GM21360 (cell line): ENCODE data around the gene KIAA0513.

ENCODE experiments used
- ATAC-seq: cut with Tn5 transposase; IDR thresholded peaks from one replicate; pipeline ENCODE4 v1.9.1; 2021; ENCODE audit warnings: mild to moderate bottlenecking, moderate library complexity; ENCODE audit not compliant: unreplicated experiment

KIAA0513 gene

DNA sequence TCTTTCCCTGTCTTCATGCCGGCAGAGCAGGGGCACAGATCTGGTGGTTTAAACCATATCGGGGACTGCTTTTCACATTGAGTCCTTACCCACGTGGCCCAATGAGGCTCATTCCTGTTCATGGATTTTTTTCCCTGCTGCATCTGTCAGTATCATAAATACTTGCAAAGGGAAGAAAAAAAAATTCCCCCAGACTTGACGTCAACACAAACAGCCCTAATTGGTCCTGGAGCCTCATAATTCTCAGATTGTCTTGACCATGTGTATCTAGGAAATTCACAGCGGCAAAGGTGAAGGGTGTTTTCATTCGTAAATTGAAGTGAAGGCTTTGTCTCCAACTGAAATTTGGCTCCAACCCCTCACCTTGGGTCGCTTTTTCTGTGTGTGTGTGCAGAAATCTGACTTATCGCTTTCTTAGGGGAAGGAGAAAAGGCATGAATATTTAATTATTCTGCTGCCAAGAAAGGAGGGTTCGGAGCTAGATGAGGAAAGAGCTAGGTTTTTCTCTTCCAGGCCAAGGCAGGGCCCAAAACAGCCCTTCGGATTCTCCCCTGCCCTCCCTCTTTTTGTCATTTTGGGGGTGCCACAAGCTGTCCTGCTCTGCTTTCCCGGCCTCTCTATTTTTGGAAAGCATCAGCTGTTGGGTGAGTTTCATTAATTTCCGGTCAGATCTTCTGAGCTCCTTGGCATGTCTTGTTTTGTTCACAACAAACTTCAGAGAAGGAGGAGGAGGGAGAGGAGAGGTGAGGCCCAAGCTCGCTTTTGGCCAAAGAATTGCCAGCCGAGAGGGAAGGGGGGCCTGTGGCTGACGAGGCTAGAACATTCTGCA lies 102.5 kb downstream of the KIAA0513 start:
- ATAC-seq: no peak

DNA sequence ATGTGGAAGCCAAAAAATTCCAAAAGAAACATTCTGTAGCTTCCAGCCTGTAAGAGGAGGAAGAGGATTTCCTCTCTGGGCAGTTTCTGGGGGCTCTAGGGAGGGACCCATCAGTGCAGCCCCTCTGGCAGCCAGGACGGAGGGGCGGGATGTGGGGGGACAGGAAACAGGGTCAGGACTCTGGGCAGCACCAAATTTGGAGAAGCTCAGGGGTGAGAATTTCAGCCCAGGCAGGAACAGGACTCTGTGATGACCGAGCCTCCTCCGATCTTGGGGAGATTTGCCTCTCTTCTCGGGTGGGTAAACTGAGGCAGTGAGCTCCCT lies 103.1 kb downstream of the KIAA0513 start:
- no peak for ATAC-seq

DNA sequence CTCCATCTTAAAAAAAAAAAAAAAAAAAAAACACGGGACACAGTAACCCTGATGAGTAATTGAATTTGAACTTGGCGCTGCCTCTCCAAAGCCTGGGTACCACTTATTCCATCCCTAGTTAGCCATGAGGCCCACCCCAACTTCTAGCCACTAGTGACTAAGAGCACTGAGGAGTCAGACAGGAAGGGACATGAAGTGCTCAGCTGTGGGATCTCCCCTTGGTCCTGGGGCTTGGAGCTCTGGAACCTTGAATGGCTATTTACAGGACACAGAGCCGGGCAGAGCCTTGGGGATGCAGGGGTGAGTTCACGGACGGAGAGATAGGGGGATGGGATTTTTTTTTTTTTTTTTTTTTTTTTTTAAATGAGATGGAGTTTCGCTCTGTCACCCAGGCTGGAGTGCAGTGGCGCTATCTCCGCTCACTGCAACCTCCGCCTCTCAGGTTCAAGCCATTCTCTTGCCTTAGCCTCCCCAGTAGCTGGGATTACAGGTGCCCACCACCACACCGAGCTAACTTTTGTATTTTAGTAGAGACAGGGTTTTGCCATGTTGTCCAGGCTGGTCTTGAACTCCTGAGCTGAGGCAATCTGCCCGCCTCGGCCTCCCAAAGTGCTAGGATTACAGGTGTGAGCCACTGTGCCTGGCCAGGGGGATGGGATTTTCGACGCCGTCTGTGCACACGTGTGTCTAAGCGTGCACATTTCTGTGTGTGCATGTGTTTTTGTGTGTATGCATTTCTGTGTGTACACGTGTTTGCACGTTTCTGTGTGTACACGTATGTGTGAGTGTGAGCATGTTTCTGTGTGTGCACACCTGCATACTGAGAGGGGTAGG lies 105.1 kb downstream of the KIAA0513 start:
- ATAC-seq: no peak

DNA sequence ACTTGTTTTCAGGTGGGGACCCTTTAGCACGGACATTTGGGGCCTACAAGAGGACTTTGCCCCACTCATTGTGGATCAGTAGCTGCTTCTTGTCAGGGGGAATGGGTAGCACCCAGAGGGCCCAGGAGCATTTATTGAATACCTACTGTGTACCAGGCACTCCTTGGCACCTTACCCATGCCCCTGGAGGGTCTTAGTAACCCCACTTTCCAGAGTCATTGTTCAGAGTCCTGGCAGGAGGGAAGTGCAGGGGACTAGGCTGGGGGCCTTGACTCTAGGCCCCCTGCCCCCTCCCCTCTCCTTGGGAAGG lies 105.7 kb downstream of the KIAA0513 start:
- no peak for ATAC-seq

DNA sequence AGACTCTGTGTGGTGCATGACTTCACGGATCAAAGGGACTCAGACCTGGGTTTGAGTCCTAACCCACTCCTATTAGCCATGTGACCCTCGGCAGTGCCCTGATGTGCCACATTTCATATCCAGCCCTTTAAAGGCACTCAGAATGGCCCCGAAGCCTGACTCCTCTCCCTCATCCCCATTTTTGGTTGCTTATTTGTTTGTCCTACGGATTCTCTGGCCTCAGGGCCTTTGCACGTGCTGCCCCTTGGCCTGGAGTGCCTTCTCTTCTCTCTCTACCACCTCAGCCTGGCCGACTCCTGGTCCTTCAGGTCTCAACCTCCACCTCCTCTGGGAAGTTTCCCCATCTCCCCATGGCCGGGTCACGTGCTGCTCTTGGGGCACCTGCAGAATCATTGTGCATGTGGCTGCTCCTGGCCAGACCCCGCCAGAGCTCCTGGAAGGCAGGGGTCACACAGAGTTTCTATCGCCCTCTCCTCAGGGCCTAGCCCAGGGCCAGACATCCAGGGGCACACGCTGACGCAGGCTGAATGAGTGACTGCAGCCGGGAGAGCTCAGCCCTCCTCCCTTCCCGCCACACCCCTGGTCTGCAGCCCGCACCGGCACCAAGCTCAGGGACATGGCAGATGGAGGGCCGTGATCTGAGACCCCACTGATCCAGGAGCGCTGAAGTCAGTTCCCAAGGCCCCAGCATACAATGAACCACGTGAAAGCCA lies 106.6 kb downstream of the KIAA0513 start:
- no peak for ATAC-seq

DNA sequence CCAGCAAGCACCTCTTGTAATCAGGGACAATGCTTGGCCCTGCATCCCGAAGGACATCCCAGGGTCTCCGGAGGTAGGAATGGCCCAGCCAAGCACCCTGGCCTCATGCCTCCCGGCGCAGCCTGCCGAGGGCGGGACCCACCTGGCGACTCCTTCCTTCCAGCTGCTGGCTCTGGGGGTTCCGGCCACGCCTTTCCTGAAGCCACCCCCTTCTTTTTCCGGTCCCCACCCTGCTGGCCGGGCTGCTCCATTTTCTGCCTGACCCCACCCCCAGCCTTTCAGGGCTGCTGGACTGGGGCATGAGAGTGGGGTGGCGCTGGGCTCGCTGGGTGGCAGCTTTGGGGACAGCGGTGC lies 107.2 kb downstream of the KIAA0513 start:
- ATAC-seq: no peak

DNA sequence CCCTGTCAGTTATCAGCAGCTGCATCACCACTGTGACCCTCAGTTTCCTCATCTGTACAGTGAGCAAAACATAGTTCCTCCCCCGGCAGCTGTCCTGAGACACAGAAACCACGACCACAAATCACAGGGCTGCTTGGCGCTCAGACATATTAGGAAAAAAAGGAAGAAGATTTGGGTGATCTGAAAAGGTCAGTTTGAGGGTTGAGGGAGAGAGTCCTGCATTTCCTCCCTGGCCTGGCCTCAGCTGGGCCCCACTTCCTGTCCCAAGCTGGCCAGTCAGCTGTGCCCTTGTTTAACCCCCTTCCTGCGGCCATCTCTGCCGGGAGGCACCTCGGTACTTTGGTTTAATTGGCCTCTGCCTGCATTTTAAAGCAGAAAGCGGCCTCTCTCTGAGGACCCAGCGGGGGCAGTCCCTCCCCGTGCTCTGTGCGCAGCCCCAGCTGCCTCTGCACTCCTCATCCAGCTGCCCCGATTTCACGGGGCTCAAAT lies 108.7 kb downstream of the KIAA0513 start:
- ATAC-seq: no peak

DNA sequence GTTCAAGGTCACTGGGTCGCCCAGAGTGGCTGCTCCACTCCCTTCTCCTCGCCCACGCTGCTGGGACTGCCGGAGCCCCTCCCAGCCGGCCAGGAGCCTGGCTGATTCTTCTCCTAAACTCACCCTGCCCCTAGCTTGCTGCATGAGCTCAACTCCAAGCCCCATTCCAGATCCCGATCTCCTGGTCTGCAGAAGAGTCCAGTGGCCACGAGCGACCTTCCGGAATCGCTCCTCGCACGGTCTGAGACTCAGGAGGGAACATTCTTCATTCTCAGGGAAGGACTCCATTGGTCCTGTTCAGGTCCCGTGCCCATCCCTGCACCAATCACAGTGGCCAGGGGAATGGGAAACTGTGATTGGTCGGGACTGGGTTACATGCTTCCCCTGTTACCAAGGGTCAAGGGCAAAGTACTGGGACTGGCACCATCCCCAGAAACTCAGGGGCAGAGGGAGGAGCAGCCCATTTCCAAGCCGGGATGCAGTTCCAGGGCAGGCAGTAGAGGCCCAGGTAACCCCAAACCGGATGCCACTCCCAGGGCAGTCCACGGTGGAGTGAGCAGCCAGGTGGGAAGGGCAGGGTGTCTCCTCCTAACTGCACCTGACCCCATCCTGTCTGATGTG lies 109.2 kb downstream of the KIAA0513 start:
- no peak for ATAC-seq

DNA sequence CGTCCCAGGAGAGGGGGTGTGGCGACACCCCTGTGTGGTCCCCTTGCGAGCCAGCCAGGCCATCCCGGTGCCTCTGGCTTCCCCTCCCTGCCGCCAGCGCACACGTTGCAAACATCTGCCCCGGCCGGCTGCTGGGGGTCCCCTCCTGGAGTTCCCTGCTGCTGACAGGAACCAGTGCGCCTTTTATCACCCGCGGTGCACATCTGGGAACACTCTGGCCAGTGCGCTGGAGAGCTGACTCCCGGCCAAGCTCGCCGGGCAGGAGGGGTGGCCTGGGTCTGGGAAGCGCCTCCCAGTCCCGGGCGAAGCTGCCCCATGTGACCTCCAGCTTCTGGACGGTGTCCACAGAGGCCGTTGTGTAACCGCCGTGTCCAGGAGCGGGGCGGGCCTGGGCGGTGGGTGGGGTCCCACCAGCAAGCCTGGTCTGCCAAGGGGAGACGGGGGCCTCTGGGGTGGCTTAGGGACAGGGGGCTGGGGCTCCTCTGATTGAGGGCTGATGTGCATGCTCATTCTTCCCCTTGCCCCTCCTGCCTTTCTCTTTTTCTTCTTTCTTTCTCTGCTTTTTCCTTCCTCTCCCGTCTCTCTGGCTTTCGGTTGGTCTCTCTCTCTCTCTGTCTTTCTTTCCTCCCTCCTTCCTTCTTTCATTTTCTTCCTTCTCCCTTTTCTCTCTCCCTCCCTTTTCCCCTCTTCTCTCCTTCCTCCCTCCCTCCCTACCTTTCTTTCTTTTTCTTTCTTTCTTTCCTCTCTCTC lies 109.9 kb downstream of the KIAA0513 start:
- no peak for ATAC-seq

DNA sequence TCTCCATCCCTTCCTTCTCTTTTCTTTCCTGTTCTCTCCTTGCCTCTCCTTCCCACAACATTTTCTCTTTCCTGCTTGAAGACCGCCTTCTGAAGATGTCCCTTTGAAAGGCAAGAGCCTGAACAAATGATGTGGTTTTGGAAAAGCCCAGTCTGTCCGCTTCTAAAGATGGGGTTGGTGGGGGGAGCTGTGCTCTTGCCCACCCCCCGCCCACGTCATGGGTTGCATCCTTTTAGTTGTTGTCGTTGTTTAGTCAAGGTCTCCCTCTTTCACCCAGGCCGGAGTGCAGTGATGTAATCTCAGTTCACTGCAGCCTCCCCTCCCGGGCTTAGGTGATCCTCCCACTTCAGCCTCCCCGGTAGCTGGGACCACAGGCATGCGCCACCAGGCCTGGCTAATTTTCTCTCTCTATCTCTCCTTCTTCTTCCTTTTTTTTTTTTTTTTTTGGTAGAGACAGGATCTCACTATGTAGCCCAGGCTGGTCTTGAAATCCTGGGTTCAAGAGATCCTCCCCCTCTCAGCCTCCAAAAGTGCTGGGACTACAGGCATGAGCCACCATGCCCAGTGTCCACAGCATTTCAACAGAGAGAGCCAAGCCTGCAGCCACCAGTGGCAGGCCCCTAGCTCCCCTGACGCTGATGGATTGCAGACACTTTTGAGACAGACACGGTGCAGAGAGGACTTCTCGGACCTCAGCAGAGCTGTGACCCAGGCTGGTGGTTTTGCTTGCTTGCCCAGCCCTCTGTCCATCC lies 110.7 kb downstream of the KIAA0513 start:
- no peak for ATAC-seq

DNA sequence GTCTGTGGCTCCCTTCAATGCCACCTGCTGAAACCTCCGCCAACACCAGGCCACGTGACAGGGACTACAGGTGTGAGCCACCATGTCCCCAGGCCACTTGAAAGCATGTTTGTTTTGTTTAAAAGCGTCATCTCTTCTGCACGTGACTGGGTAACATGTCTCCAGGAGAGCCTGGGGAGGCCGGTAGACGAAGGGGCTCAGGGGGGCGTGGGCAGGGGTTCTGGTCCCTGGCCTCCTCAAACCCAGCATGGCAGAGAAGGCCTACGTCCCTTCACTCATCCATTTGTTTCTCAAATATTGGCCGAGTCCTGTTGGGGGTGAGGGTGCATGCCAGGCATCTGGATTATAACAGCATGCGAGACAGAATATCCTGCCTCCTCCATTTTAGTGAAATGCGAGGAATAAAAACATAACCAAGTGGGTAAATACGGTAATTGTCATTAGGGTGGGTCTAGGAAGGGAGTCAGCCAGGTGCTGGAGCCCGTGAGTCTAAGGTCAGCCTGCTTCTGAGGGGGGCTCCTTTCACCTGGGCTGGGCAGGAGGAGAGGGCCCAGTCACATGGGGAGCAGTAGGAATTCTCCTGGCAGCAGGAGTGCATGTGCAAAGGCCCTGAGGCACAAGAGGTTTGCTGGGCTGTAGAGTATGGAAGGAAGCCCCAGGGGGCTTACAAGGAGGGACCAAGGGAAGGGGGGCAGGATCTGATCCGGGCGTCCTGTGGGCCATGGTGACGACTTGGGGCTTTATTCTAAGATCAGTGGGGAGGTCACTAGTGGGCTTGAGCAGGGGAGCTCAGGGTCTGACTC lies 111.4 kb downstream of the KIAA0513 start:
- no peak for ATAC-seq

DNA sequence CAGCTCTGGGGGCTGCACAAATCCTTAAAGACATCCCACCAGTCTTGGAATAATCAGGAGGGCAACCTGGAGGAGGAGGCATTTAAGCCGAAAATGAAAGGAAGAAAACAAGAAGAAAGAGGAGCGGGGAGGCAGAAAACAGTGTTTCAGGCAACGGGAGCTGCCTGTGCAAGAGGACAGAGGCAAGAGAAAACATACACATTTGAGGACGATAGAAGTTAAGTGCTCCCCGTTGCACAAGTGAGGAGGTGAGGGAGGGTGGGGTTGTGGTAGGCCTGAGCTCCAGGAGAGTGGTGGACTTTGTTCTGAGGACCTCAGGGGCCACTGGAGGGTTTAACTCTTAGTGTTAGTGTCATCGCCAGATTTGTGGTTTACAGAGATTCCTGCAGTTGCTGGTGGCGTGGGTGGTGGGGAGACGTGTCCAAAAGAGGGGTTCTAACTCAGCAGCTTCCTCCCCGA lies 112.3 kb downstream of the KIAA0513 start:
- ATAC-seq: no peak

DNA sequence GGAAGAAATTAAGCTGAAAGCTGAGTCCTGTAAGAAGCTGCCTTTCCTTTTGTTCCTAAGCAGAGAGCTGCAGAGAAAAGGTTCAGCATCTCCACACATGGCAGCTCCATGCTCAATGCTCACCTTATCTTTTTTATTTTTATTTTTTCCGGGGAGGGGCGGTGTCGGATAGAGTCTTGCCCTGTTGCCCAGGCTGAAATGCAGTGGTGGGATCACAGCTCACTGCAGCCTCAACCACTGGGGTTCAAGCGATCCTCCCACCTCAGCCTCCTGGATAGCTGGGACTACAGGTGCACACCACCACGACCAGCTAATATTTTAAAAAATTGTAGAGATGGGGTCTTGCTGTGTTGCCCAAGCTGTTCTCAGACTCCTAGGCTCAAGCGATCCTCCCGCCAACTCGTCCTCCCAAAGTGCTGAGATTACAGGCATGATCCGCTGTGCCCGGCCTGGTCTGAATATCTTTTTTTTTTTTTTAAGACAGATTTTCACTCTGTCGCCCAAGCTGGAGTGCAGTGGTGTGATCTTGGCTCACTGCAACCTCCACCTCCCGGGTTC lies 112.9 kb downstream of the KIAA0513 start:
- ATAC-seq: no peak

DNA sequence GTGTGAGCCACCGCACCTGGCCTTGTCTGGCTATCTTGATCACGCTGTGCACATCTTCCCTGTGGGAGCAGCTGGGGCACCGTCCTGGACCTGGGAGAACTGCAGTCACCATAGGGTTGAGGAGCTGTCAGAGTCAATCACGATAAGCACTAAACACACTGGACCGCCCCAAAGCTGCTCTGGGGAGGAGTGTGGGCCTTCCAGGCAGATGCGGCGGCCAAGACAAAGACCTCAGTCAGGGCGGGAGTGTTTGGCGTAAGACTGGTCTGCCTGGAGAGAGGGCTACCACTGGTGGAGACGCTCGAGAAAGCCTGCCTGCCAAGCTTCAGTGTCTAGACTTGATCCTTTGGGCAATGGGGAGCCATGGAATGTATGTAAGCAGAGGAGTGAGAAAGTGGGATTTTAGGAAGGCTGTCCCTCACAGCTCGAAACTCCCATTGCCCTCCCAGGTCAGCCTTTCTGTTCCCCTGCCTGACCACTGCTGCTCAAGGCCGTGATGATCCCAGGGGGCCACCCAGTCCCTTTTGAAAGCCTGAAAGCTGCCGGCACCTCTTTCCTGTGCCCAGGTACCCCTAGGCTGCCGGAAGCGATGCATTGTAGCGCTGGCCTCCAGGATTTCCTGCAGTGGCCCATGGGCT lies 114.0 kb downstream of the KIAA0513 start:
- ATAC-seq: no peak

DNA sequence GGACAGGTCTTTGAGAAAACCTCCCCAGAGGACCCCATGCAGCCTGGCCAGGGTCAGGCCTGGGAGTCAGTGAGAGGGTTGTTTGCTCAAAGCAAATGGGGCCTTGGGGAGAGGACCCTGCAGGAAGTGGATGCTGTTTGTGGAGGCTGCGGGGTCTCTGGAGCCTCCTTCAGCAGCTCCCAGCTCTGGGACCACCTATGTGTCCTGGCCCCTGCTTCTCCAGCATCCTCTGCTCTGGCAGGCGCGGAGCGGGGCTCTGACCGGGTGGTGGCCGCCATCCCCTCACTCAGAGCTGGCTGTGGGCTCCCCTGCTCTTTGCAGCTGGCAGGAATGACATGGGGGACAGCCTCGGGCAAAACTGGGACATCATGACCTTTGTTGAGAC lies 114.5 kb downstream of the KIAA0513 start:
- ATAC-seq: no peak

DNA sequence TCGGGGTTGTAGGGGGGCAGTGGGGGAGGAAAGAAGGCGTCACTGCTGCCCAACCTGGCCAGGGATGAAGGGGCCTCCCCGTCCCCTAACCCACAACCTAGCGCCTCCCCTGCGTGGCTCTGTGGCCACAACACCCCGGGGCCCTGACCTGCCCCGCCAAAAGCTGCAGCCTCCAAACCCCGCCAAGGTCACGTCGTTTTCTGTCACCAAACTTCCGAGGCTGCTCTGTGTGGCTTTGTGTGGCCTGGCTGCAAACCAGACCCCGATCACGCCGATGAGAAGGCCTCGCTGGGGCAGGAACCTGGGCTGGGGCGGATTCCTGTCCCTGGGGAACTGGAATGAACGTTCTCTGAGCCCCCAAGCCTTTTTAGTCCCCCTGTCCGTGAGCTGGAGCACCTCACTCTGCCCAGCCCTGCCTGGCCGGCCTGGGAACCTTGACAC lies 115.2 kb downstream of the KIAA0513 start:
- no peak for ATAC-seq
